ENCODE results near the gene NKPD1. TPM values are rescaled to one million over a fixed set of nuclear protein-coding genes. Genes with fewer than 3 reads are reported as not detected.

The NKPD1 gene
- polyA plus RNA-seq, 3 donors: 0.19 to 0.31 (median 0.21) TPM

DNA sequence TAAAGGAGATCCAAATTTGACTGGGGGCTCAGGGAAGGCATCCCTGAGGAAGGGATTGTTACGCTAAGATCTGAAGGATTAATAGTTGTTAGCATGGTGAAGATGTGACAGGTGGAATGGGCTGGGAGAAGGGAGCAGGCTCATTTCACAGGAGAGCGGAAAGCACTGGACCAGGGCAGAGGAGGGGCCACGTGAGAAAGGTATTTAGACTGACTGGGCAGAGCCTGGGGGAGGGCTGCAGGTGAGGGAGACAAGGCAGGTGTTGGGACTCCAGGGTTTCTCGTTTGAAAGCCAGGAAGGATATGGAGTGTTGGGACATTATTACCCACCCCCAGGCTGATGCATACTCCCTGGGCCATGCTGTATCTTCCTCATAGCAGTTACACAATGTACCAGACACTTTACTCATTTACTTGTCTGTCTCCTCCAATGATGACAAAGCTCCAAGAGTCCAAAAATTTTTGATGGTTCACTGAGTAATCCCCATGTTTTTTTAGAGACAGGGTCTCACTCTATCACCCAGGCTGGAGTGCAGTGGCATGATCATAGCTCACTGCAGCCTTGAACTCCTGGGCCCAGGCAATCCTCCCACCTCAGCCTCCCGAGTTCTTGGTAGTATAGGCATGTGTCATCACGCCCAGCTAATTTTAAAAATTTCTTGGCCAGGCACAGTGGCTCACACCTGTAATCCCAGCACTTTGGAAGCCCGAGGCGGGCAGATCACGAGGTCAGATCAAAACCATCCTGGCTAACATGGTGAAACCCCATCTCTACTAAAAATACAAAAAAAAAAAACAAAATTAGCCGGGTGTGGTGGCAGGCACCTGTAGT, 14.9 kb upstream of the NKPD1 start:
- DNase-seq: peak; percentile 35

GRCh38 chr19:45173816-45174215, 13.0 kb upstream of the NKPD1 start:
- no peak for DNase-seq

DNA sequence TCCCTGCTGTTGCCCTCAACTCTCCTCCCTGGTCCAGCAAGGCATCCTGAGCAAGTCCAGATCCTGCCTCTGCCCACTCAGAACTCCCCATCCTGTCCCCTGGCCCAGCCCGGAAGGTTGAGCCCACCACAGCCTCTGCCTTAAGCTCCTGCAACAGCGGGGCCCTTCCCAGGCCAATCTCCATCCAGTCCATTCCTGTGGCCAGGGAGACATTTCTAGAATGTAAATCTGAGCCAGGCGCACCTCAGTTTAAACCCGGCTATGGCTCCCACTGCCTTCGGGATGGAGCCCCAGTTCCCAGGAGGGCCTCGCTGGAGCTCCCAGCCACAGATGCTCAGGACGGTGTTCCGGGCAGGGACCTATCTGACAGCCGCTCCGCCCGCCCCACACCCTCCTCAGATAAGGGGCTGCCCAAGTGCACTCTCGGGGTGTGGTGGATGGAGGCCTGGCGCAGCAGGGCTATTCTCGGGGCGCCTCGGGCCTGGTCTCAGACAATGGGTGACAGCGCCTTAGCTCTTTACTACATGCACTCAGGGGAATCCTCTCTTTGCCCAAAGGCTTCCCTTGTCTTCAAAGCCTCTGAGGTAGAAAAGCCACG, 11.9 kb upstream of the NKPD1 start:
- no peak for DNase-seq

- no peak for DNase-seq
These were observed 11.4 kb upstream of the NKPD1 start for GRCh38 chr19:45172173-45172572.

DNA sequence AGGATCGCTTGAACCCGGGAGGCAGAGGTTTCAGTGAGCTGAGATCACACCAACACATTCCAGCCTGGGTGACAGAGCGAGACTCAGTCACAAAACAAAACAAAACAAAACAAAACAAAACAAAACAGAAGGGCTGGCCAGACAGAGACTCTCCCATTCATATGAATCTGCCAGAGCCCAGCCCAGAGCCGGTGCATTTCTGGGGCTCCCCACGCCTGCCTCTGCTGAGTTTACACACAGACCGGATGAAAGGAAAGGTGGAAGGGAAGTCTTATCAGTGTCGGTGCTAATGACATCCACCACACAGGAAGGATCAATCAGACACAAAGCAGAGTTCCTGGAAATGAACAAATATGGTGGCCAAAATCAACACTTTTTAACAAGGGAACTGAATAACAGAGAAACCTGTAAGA, 10.4 kb upstream of the NKPD1 start:
- no peak for DNase-seq

DNA sequence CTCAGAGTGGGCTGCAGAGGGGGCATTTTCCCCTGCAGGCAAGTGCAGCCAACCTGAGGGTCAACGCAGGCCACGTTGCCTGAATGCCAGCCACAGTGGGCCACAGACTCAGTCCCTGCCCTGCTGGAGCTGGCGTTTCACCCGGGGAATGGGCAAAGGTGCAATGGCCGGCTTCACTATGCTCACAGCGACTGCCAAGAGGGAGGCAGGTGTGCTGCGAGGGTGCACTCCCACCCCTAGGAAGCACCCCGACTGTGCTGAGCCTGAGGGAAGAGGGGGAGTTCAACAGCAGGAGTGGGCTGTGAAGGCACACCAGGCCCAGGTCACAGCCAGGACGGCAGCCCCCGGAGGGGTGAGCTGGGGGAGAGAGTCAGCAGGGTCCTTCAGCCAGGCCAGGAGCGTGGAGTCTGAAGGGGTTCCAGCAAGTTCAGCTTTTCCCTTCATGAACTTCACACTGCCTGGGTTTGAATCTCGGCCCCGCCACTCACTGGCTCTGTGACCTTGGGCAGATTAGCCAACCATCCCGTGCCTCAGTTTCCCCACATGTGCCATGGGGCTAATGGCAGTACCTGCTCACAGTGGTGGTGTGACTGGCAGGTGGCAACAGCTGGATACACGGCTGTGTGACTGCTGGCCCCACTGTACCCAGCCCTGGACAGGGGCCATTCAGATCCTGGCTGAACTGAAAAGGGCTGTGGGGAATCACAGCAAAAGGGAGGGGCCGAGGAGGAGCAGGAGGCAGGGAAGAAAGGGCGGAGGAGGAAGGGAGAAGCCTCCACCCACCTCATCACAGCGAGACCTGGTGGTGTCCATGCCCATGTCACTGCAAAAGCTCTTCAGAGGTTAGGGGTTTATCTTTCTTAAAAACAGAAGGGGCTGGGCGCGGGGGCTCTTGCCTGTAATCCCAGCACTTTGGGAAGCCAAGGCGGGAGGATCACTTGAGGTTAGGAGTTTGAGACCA, 9.6 kb upstream of the NKPD1 start:
- DNase-seq: no peak

GRCh38 chr19:45169602-45170001, 8.8 kb upstream of the NKPD1 start:
- DNase-seq: no peak

- DNase-seq: no peak
These were observed 8.1 kb upstream of the NKPD1 start for GRCh38 chr19:45168767-45169351.

- no peak for DNase-seq
These were observed 6.0 kb upstream of the NKPD1 start for GRCh38 chr19:45166723-45167252.

- peak; percentile 22 for DNase-seq
These were observed 4.0 kb upstream of the NKPD1 start for GRCh38 chr19:45164577-45165335.

DNA sequence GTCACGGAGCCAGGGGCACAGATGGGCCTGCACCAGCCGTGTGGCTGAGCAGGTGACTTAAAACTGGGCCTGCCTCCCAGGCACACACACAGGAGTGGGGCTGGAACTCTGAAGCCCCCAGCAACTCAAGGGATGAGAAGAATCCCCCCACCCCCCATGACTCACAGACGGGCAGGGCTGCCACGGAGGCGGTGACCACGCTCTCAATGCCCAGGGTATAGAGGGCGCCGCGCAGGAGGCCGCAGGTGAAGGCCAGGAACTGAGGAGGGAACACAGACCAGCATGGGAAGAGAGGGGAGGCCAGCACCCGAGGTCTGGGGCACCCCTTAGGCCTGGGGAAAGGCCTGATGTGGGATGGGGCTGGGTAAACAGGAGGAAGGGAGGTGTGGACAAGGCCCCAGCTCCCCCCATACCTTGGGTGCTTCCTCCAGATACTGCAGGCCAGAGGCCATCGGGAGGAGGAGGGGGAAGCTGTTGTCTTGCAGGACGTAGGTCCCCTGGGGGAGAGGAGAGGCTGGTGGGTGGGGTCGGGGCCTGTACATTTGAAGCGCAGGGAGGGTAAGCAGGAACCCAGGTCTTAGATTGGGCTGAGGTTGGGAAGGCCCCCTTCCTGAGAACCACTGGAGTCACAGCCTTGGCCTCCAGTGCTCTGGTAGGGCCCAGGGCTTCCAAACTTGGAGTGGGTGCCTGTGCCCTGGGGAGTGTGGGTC, 3.1 kb upstream of the NKPD1 start:
- DNase-seq: no peak

DNA sequence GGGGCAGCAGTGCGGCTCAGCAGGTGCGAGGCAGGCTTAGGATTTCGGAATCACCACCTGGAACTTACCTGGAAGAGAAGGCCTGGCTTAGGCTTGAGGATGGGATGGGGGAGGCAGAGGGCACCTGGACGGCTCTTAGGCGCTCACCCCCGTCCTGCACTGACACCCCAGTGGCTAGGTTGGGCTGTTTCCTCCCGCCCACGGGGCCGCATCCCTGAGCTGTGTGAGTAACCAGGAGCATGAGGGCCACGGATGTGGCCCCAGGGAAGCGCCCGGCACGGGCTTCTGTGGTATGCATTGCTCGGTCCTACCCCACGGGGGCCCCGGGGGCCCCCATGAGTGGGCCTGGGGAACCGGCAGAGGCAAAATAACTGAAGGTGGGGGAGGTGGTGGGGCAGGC, 2.4 kb upstream of the NKPD1 start:
- DNase-seq: no peak

DNA sequence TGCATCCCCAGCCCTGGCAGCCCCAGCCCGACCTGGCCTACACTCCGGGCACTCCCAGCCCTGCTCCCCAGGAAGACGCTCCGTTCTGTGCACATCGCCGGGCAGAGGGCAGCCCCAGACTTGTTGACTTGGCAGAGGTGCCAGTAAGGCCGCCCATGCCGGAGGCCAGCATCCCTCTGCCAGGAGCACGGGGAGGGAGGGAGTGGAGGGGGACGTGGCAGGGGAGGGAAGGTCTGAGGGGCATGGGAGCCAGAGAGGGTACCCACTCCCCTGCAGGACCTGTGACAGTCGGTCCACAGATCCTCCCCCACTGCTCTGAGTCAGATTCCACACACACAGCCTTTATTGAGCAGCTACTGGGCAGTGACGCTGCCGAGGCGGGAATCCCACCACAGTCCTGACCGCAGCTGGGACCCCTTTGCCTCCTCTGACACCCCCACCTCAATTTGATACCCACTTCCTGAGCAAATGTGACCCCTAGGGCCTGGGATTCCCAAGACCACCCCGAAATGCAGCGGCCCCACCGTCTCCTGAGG, 1.9 kb upstream of the NKPD1 start:
- no peak for DNase-seq

GRCh38 chr19:45161738-45162607, 1.2 kb upstream of the NKPD1 start:
- DNase-seq: peak; percentile 54

DNA sequence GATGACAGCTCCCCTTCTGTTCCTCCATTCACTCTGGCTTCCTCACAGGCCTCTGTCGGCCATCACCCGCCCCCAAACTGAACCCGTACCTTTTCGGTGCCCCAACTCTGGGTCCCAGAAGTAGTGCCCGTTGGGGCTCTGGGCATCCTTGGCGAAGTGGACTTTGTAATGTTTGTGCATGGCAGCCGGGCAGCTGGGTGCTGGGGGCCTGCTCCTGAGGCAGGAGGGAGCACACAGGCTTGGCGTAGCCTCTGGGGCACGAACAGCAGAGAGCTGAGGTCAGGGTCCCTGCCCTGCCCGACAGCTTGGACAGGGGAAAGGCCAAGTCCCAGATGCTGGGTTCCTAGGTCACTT, 834 bp downstream of the NKPD1 start:
- no peak for DNase-seq

- no peak for DNase-seq
These were observed 1.4 kb downstream of the NKPD1 start for GRCh38 chr19:45159210-45159970.

GRCh38 chr19:45158503-45159209, 2.1 kb downstream of the NKPD1 start:
- no peak for DNase-seq

- no peak for DNase-seq
These were observed 4.0 kb downstream of the NKPD1 start for GRCh38 chr19:45156751-45157150.
